Measurements from ENCODE around the gene KRT83.
"Not testable (repeated sequence)": the region's sequence is repeated elsewhere in the genome, so short reads cannot be mapped to it uniquely, and the experiment has no call there.

The KRT83 gene

DNA sequence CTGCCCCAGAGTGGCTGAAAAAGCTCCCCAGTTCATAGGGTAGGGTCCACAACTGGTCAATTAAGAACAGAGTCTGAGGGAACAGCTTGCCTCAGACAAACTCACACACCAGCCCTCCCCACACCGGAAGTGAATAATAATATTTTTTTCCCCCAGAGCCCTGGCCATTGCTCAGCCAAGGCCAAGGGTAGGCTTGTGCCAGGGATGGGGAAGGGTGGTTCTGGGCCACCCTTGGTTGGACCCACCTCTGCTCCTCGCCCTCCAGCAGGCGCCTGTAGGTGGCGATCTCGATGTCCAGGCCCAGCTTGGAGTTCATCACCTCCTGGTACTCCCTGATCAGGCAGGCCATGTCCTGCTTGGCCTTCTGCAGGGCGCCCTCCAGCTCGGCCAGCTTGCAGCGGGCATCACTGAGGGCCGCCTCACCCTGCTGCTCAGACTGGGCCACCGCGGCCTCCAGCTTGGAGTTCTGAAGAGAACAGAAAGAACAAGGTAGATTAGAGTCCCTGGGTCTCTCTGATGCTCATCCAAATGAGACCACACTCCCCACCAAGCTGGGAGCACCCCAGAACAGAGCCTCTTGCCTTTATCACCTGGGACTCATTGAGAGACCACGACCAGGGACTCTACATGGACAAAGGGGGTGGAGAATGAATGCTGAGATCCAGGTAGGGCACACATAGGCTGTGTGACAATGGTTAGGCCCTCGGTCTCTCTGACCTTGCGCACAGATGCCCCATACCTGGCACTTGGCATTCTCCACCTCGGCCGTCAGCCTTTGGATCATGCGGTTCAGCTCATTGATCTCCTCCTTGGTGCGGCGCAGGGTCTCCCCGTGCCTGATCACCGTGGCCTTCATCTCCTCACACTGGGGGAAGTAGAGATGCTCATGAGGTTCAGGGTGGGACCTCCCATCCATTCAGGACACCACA, 34.1 kb downstream of the KRT83 start:
- DNase-seq (ENCODE audit: low read depth, low spot score) = not testable (repeated sequence)

DNA sequence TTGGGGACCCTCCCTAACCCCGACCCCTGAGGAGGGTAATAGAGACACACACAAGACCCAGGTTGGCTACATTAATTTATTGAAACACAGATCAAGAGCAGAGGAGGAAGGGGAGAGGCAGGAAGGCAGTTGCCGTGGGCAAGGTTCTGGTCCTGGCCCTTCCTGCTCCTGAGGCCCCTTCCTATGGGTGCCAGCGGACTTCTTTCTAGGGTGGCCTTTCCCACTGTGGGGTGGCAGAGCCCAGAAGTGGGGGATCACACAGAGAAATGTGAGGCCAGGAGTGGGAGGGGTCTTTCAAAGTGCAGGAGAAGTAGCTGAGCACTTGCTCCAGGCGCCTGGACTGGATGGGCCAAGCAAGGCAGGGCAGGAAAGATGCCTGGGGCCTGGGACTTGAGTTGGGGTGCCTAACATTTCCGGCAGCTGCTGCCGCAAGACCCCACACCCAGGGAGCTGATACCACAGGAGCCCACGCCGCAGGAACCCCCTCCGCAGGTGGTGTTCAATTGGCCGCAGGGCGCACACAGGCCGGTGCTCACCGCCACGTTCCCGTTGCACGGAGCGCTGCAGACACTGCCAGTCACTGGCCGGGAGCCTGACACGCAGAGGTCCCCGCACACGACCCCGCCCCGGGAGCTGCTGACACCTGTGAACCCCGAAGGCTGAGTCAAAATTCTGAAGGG, 35.2 kb downstream of the KRT83 start:
- no peak for DNase-seq (ENCODE audit: low read depth, low spot score)

DNA sequence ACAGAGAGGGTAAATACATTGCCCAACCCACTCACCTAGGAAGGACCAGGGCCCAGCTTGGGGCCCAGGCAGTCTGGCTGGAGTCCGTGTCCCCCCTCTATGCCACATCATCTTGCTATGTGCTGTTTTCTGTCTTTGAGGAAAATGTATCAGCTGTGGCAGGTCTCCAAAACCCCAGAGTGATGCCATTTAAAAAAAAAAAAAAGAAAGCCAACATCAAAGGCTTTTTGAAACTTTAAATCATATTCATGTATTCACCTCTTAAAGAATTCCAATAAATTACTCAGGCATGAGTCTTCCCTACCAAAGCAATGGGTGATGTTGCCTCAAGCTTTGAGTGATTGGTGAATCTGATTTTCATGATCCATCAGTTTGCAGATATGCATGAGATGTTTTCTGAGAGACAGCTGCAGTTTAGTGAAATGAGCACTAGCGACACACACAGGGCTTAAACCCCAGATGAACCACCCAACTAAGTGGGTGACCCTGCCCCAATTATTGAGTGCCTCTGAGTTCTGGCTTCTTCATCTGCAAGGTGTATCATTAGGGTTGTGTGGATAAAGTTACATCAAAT, 35.9 kb downstream of the KRT83 start:
- DNase-seq (ENCODE audit: low read depth, low spot score) = no peak

DNA sequence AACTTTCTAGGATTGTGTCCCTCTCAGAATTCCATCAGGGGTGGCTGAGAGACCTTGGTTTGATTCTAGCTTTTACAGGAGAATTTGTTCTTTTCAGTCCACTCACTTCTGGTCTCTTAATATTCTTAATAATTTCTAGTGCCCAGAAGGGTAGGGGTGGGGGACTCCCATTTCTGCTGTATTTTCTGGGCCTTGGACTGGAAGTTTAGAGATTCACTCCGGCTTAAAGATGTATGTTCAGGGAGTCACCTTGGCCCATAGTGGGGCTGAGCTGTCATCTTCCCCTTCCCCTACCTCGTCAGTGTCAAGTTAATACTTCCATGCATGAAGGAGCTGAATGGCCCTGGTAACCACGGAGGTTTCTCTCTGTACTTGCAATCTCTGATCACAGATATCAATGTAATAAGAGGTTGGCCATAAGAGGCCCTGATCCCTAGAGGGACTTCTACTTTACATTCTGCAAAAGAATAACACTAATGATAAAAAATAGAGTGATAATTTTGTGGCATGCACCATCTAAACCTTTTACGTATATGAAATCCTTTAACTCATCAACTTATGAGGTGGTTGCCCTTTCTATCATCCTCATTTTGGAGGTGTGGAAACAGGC, 36.5 kb downstream of the KRT83 start:
- DNase-seq (ENCODE audit: low read depth, low spot score) = no peak

DNA sequence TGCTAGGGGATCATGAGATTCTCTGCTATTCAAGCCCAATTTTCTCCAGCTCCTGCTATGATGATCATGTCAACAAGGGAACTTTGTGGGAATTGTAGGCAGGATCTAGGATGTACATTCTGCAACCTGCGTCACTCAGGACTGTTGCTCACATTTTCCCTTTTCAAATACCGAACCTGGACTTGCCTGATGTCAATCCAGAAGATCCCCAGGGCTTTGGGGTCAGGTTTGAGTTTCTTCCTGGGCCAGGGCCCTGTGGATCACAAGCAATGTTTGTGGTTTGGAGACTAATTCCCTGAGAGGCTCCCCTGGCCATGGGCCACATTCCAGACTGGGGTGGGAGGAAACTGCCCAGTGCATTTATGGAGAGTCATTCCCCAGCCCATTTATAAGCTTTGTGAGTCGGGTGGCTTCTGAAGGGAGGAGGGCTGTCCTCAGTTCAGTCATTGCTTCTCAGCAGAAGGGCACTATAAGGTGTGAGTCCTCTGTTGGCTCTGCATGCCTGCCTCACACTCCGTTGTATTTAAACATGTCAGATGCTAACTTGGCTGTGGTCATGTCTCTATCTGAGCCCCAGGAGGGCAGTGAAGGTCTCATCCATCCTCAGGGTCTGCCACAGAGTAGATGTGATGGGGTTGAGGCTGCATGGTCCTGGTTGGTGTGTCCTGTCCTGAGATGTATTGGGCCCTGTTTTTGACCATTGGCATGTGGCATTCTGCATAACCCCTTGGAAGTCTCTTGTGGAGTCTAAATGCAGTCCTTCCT, 40.2 kb downstream of the KRT83 start:
- DNase-seq (ENCODE audit: low read depth, low spot score) = peak; percentile 87

DNA sequence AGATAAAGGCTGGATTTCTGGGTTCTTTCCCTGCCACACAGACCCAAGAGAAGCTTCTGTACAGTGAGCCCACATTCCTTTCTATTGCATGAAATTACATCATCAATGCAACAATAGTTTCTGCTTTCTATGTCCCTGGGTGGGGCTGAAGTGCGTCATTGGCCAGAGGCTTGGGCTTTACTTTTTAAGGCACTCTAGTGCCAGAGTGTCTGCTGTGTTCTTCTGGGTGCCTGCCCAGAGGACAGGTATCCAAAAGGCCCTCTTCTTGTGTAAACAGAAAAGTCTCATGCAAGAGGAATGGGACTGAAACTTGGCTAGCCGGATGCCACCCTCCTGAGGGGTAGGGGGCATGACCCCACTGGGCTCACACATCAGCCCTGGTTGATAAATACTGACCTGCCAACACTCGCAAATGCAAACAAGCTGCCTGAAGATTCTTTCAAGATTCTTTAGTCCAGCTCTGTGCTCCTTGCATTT, 40.8 kb downstream of the KRT83 start:
- no peak for DNase-seq (ENCODE audit: low read depth, low spot score)

DNA sequence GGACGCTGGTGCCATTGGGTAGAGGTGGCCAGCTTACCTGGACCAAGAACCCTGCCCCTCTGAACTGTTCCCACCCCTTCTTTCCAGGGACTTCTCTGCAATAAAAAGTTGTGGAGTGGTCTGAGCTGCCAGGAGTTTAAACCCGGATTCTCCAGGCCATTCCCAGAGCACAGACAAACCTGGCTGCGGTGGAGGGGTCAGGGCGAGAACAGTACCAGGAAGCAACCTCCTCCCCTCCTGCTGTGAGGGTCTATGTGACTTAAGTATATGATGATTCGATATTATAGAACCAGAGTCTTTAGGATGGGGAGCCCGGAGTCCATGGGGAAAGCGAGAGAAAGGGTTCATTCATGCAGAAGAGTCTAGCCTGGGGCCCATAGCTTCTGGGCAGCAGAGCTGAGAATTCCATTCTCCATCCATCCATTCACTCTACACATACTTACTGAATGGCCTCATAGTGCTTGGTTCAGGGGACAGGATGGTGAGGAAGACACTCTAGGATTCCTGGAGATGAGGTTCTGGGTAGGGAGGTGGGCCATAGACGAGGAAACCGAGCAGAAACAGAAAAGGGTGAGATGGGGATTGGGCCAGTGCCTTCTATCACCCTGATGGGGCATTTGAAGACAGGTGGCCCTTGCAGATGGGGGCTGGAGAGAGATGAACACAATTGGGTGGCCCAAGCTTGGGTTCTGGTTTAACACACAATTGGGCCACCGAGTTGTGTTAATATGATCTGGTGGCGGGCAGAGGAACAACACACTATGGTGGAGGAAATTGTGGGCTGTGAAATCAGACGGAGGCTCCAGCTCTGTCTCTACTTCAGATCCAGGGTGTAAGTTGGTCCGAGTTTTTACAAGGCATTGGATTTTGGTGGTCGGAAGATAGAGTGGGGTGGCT, 41.5 kb downstream of the KRT83 start:
- no peak for DNase-seq (ENCODE audit: low read depth, low spot score)

DNA sequence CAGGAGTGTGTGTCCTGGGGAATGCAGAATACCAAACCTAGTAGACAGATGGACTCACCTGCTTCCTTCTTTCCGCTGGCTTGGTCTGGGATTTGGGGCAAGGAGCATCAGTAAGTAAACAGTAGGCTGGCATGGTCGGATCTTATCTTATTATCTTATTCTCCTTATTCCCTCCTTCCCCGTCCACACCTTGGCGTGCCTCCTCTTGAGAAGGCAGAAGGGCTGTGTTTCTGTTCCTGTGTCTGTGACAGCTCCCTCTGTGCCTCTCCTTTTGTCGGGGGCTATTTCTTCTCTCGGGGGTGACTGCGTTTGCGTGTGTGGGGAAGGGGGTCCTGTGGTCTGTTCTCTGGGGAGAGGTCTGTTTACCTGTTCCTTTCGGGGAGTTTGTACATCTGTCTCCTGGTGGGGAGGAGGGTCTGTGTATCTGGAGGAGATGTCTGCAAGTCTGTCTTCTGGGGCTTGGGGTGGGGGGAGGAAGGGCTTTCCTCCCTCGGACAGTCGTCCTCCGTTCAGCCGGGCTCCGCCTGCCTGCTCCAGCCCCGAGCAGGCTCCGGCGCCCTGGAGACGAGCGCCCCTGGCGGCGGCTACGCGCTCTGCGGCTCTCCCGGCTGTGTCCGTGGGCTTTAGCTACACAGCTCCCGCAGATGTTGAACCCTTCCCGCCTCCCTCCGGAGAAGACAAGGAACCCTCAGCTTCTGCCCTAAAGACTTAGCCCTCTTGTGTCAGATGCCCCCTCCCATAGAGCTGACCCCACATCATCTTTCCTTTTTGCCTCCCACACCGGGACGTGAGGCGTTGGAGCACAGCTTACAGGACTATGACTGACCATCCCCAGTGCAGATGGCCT, 42.4 kb downstream of the KRT83 start:
- no peak for DNase-seq (ENCODE audit: low read depth, low spot score)

DNA sequence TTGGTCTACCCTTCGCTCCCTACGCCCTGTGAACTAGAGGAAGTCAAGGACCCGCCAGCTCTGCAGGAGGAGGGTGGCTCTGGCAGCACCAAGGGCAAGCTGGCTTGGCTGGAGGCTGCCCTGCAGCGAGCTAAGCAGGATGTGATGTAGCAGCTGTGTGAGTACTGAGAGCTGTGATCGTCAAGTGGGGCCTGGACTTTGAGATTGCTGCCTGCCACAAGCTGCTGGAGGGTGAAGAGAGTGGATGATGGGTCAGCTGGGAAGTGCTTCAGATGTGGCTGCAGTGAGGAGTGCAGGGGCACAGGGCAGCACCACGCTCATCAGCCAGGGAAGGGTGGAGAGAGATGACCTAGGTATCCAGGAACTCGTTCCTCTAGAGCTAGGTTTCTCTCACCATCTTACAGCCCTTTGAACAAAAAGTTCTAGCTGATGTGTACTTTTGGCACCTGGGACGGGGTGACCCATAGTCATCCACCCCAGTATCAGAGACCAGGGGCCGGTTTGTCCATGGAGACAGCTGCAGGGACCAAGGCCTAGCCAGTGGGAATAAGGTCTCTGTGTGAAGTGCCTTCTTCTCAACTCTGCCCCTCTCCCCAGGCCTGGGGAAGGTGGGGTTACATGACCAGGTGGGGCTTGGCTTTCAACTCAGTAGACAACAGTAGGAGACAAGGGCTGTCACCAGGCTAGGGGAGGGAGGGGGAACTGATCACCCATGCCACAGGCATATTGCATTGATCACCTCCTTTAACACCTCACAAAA, 43.5 kb downstream of the KRT83 start:
- DNase-seq (ENCODE audit: low read depth, low spot score) = no peak

DNA sequence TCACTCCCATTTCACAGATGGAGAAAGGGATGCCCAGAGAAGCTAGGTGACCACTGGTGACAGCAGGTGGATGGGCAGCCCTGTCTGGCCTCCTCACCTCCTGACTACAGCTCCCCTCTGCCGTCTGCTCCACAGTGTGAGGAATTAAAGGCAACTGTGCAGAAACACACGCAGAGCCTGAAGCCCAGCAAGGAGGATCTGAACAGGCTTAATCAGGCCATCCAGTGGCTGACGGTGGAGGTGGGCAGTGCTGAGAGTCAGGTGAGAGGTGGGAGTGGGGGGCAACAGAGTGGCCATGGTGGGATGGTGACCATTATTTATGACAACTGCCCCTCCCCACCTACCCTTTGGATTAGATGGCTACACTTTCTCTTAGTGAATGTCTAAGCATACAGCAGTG, 45.5 kb downstream of the KRT83 start:
- no peak for DNase-seq (ENCODE audit: low read depth, low spot score)

DNA sequence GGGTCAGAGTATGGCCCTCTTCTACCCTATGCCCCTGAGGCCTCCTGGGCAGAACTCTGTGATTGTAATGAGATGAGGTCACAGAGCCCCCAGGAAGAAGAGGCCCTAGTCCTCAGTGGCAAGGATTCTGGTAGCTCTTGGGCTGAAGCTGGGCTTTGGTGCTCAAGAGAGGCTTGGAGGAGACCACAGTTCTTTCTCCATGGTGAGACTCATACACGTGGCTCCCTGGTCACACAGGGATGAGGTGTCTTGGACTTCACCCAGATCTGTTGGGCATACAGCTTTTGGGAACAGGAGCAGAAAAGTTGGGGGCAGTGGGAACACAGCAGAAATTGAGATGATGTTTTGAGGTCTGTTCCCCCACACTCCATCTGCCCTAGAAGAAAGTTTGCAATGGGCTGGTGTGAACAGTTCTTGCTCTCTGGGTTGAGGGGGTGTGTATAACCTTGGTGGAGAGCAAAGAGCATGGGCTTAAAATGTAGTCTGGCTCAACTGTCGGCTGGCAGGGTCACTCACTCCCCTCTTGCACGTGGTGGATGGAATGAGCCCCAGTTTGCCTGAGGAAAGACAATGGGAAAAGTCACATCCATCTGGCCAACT, 46.6 kb downstream of the KRT83 start, which contains the start of gene KRT86:
KRT86 (plus strand) TSS at position 125 of the 600 bp plus-strand sequence. CDS start 27,272 bp downstream, outside the sequence.
- no peak for DNase-seq (ENCODE audit: low read depth, low spot score)

DNA sequence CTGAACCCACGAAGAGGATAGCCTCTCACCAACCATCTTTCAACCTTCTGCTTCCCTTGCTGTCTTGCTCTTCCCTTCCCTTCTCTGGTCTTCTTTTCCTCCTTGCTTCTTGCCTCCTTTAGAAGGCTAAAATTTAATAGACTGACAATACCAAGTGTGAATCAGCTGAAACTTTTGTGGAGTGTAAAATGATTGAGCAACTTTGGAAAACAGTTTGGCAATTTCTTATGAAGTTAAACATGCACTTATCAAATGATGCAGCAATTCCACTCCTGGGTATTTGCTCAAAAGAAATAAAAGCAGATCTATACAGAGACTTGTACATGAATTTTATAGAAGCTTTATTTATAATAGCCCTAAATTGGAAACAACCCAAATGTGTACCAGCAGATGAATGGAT, 50.0 kb downstream of the KRT83 start:
- DNase-seq (ENCODE audit: low read depth, low spot score) = no peak

DNA sequence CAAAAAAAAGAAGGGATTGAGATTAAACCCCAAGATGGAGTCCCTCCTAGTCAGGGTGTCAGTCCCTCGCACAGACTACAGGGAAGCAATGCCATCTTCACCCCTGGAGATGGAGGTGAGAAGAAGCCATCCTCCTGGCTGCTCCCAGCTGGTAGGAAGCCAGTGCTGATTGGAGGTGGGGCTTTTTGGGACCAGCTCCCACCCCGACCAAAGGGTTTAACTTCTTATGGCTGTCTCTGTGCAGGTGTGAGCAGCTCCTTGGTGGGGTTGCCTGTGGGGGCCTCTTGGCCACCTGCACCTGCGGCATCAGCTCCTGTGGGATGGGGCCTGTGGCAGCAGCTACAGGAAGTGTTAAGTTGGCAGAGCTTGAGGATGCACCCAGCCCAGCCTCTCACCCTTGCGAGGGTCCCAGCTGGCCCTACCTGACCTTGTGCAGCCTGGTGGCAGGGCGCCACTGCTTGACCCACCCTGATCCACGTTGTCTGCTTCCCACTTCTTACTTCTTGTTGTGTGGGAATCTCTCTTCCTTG, 50.6 kb downstream of the KRT83 start:
- no peak for DNase-seq (ENCODE audit: low read depth, low spot score)

DNA sequence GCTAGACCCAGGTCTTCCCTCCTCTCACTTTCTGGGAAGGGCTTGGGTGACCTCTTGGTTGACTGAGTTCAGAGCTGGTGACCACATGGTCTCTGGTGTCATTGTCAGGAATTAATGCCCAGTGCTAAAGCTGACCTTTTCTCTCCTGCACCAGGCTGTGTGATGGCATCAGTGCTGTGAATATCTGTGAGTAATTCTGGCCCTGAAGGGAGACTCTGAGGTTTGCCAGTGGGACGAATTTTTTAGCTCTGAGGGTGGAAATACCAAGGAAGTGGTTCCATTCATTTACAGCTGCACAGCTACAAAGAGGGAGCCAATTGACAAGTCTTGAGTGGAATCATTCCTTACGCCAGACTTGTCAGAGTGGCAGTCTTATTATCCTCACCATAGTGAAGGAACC, 53.0 kb downstream of the KRT83 start:
- no peak for DNase-seq (ENCODE audit: low read depth, low spot score)

DNA sequence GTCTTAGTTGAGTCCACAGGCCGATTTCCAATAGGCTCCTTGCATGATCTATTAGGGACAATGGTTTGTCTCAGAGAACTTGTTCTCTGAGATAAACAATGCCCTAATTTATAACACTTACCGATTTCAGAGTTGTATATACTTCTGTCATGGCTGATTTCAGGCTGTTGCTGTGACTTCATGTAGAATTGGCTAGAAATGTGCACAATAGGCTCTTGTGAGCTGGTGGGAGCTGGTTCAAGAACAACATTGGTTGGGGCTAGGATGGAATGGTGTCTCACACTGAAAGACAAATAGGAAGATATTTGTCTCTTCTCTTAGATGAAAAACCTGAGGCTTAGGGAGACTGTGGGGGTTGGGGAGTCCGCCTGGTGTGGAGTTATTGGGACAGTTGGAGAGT, 53.5 kb downstream of the KRT83 start:
- no peak for DNase-seq (ENCODE audit: low read depth, low spot score)

DNA sequence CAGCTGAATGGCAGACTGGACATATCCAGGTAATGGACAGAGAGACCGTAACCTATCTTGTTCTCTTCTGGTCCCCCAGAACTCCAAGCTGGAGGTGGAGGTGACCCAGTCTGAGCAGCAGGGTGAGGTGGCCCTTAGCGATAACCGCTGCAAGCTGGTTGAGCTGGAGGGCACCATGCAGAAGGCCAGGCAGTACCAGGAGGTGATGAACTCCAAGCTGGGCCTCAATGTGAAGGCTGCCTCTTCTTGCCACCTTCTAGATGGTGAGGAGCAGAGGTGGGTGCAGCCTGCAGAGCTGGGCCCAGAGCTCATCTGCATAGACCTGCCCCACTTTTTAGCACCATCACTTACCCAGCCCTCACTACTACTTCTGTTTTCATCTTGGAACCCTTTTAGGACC, 53.9 kb downstream of the KRT83 start:
- no peak for DNase-seq (ENCODE audit: low read depth, low spot score)

DNA sequence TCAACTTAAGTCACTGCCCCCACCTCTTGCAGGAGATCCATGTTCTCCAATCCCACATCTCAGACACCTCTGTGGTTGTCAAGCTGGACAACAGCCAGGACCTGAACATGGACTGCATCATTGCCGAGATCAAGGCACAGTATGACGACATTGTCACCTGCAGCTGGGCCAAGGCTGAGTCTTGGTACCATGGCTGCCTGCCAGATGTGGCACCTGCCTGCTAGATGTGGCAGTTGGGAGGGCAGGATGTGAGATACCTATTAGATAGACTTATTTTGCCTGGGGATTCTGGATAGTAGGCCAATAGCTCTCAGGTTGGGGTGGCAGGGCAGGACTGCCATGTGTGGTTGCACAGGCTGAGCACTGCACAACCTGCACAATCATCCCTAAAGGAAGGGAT, 54.7 kb downstream of the KRT83 start:
- no peak for DNase-seq (ENCODE audit: low read depth, low spot score)

DNA sequence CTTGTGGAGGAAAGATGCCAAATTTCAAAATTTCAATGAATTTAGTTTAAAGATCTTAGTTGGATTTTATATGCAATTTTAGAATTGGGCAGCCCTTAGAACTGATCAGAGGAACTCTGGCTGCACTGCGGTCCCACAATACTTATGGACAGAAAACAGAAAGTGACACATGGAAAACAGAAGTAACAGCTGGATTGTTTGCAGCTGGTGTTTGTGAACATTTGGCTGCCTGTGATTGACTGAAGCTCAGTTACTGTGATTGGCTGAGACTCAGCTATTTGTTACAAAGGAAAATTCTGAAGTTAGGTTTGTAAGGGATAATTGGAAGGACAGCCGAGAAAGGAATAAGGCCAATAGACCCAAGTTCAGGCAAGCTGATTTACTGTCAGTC, 56.8 kb downstream of the KRT83 start:
- no peak for DNase-seq (ENCODE audit: low read depth, low spot score)
